ENCODE results near the gene MEGF11.
"Not testable (repeated sequence)": the region's sequence is repeated elsewhere in the genome, so short reads cannot be mapped to it uniquely, and the experiment has no call there.

MEGF11 gene

GRCh38 chr15:65907661-65908060, 345.9 kb downstream of the MEGF11 start:
- DNase-seq, result no peak

GRCh38 chr15:65906396-65906795, 347.2 kb downstream of the MEGF11 start:
- no peak for DNase-seq

- DNase-seq, result no peak
Measured at GRCh38 chr15:65904301-65904700, 349.2 kb downstream of the MEGF11 start.

GRCh38 chr15:65903296-65904073, 350.1 kb downstream of the MEGF11 start:
- DNase-seq, result no peak

- no peak for DNase-seq
Measured at GRCh38 chr15:65902373-65902772, 351.2 kb downstream of the MEGF11 start.

GRCh38 chr15:65901836-65902235, 351.7 kb downstream of the MEGF11 start:
- no peak for DNase-seq

- DNase-seq, result no peak
Measured at GRCh38 chr15:65901336-65901735, 352.2 kb downstream of the MEGF11 start.

GRCh38 chr15:65900488-65900887, 353.1 kb downstream of the MEGF11 start:
- DNase-seq, result no peak

- DNase-seq, result no peak
Measured at GRCh38 chr15:65896236-65896635, 357.3 kb downstream of the MEGF11 start.

- no peak for DNase-seq
Measured at GRCh38 chr15:65893060-65893459, 360.5 kb downstream of the MEGF11 start.

GRCh38 chr15:65888981-65889380, 364.6 kb downstream of the MEGF11 start:
- no peak for DNase-seq

GRCh38 chr15:65887565-65887964, 366.0 kb downstream of the MEGF11 start:
- peak; percentile 39 for DNase-seq

- no peak for DNase-seq
Measured at GRCh38 chr15:65885668-65886218, 367.8 kb downstream of the MEGF11 start.

GRCh38 chr15:65884511-65884910, 369.0 kb downstream of the MEGF11 start:
- DNase-seq, result no peak

GRCh38 chr15:65883571-65883970, 370.0 kb downstream of the MEGF11 start:
- DNase-seq, result no peak

- DNase-seq, result no peak
Measured at GRCh38 chr15:65881766-65882434, 371.6 kb downstream of the MEGF11 start.

GRCh38 chr15:65877749-65878148, 375.8 kb downstream of the MEGF11 start:
- no peak for DNase-seq

GRCh38 chr15:65875458-65875857, 378.1 kb downstream of the MEGF11 start:
- DNase-seq, result no peak

GRCh38 chr15:65873256-65873655, 380.3 kb downstream of the MEGF11 start:
- DNase-seq, result no peak

GRCh38 chr15:65872596-65872995, 381.0 kb downstream of the MEGF11 start:
- DNase-seq, result not testable (repeated sequence)

- DNase-seq, result not testable (repeated sequence)
Measured at GRCh38 chr15:65871886-65872285, 381.7 kb downstream of the MEGF11 start.

GRCh38 chr15:65870889-65871533, 382.5 kb downstream of the MEGF11 start:
- DNase-seq, result no peak

Data from stimulated activated CD4-positive, alpha-beta T cell treated with anti-CD3 and anti-CD28 coated beads, Interleukin-1b, Interleukin-23, amount 100 ng/mL, for 48 hours (primary cell).